Keratinocyte (primary cell): ENCODE results near the gene C1orf216. TPM values are rescaled to one million over a fixed set of nuclear protein-coding genes. Genes with fewer than 3 reads are reported as not detected.
A peak's percentile ranks its signal among the peaks of the same experiment; 100 is the strongest.

Source experiments
- DNase-seq: peaks from one replicate; pipeline ENCODE4 v3.0.0-alpha.2; 2011; ENCODE audit warnings: low read depth, missing footprints, low spot score
- FAIRE-seq: peaks from 2 replicates; lab custom pipeline; 2011; peaks lifted over from hg19 to GRCh38; lab: Jason Lieb, UNC
- H2AFZ ChIP-seq: 2 replicates; pipeline ENCODE4 v1.6.0; 2012; ENCODE audit warnings: low read length, control low read depth, inconsistent platforms; ENCODE audit not compliant: control insufficient read depth
- H3K27ac ChIP-seq: 2 replicates; pipeline ENCODE4 v1.5.1; 2011; ENCODE audit warnings: low read length; ENCODE audit not compliant: control insufficient read depth, insufficient read depth
- H3K27me3 ChIP-seq: 3 replicates; pipeline ENCODE4 v1.6.0; 2011; ENCODE audit warnings: low read length; ENCODE audit not compliant: control insufficient read depth, insufficient read depth; ENCODE audit errors: extremely low read depth
- H3K36me3 ChIP-seq, 2 experiments: 2 replicates in 1 of 2; 3 replicates in 1 of 2; pipeline ENCODE4 v1.5.1; 2011; ENCODE audit warnings: low read length in 2 of 2, mild to moderate bottlenecking in 1 of 2; ENCODE audit not compliant: control insufficient read depth in 2 of 2, insufficient read depth in 2 of 2; ENCODE audit errors: extremely low read depth in 1 of 2
- H3K4me1 ChIP-seq: 3 replicates; pipeline ENCODE4 v1.5.1; 2011; ENCODE audit warnings: low read length; ENCODE audit not compliant: control insufficient read depth, insufficient read depth; ENCODE audit errors: extremely low read depth
- H3K4me2 ChIP-seq: 3 replicates; pipeline ENCODE4 v1.6.0; 2011; ENCODE audit warnings: low read depth, low read length; ENCODE audit not compliant: control insufficient read depth, insufficient read depth; ENCODE audit errors: extremely low read depth
- H3K4me3 ChIP-seq, 3 experiments: fragments of 200-600 bp in 1 of 3; sonication (generic) in 1 of 3; 2 replicates in 2 of 3; 3 replicates in 1 of 3; pipeline ENCODE4 v1.5.1; 2011 to 2016; ENCODE audit warnings: low read length in 3 of 3, mild to moderate bottlenecking in 3 of 3, control low read depth in 2 of 3, inconsistent platforms in 1 of 3, low read depth in 1 of 3, mixed read lengths in 1 of 3, mixed run types in 1 of 3, moderate library complexity in 1 of 3; ENCODE audit not compliant: control insufficient read depth in 2 of 3, insufficient read depth in 2 of 3; ENCODE audit errors: extremely low read depth in 1 of 3
- H3K79me2 ChIP-seq: 2 replicates; pipeline ENCODE4 v1.6.0; 2012; ENCODE audit warnings: low read length; ENCODE audit not compliant: control insufficient read depth, insufficient read depth
- H3K9ac ChIP-seq: 3 replicates; pipeline ENCODE4 v1.6.0; 2011; ENCODE audit warnings: low read length; ENCODE audit not compliant: control insufficient read depth, insufficient read depth; ENCODE audit errors: extremely low read depth
- H3K9me1 ChIP-seq: 3 replicates; pipeline ENCODE4 v1.6.0; 2011; ENCODE audit warnings: low read length; ENCODE audit not compliant: control insufficient read depth, insufficient read depth; ENCODE audit errors: extremely low read depth
- H3K9me3 ChIP-seq: 2 replicates; pipeline ENCODE4 v1.5.1; 2012; ENCODE audit warnings: low read depth, low read length; ENCODE audit not compliant: control insufficient read depth
- H4K20me1 ChIP-seq: 3 replicates; pipeline ENCODE4 v1.6.0; 2011; ENCODE audit warnings: low read length; ENCODE audit not compliant: control insufficient read depth, insufficient read depth; ENCODE audit errors: extremely low read depth
- EZH2 ChIP-seq: IDR thresholded peaks from one replicate; pipeline ENCODE4 v1.6.1; 2012; ENCODE audit warnings: inconsistent platforms, mild to moderate bottlenecking, low read length, moderate library complexity
- dilution Hi-C: fragments of 300-500 bp; cut with MboI; formaldehyde crosslinking; loops from one replicate; pipeline ENCODE4 v1.7.0; 2020; ENCODE audit warnings: low sequenced_read_pairs; ENCODE audit not compliant: extremely low pct_ligation_motif_present
- polyA plus RNA-seq, 5 experiments: library from polyadenylated mRNA; depleted of rRNA in 3 of 5; stranded (reverse) in 3 of 5; stranded (forward) in 1 of 5; unstranded in 1 of 5; fragments of >200 nt; gene quantifications; 1 replicate in 1 of 5; 2 replicates in 3 of 5; 3 replicates in 1 of 5; pipeline versions ENCODE4 v1.2.1 to v1.2.3, GENCODE V29; 2011 to 2012; ENCODE audit warnings: missing spikeins in 2 of 5, low read depth in 1 of 5, low replicate concordance in 1 of 5
- TF ChIP-seq, protein P1 (sequence below), 3 experiments: IDR thresholded peaks in 1 of 3; conservative IDR thresholded peaks in 1 of 3; optimal IDR thresholded peaks in 1 of 3; 2 replicates in 2 of 3; 3 replicates in 1 of 3; pipeline versions ENCODE3 to v1.5.1; 2011; ENCODE audit warnings: low read length in 3 of 3, mild to moderate bottlenecking in 3 of 3, moderate library complexity in 2 of 3, control low read depth in 1 of 3, inconsistent platforms in 1 of 3; ENCODE audit not compliant: insufficient read depth in 2 of 3; ENCODE audit errors: extremely low read depth in 1 of 3

The C1orf216 gene
- polyA plus RNA-seq, 1 donor (not counting 4 experiments of a cell fraction or from before 2014, with no cell fraction given): 10.0 TPM

- no peaks in the 10 kb centered on the region for H3K27me3 ChIP-seq
- TF ChIP-seq, protein P1, sequence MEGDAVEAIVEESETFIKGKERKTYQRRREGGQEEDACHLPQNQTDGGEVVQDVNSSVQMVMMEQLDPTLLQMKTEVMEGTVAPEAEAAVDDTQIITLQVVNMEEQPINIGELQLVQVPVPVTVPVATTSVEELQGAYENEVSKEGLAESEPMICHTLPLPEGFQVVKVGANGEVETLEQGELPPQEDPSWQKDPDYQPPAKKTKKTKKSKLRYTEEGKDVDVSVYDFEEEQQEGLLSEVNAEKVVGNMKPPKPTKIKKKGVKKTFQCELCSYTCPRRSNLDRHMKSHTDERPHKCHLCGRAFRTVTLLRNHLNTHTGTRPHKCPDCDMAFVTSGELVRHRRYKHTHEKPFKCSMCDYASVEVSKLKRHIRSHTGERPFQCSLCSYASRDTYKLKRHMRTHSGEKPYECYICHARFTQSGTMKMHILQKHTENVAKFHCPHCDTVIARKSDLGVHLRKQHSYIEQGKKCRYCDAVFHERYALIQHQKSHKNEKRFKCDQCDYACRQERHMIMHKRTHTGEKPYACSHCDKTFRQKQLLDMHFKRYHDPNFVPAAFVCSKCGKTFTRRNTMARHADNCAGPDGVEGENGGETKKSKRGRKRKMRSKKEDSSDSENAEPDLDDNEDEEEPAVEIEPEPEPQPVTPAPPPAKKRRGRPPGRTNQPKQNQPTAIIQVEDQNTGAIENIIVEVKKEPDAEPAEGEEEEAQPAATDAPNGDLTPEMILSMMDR (optimal IDR thresholded peaks at IDR 0.05 in 1 of 3, IDR thresholded peaks at IDR 0.05 in 1 of 3, conservative IDR thresholded peaks at IDR 0.05 in 1 of 3; ENCODE audit: extremely low read depth in 1 of 3, insufficient read depth in 2 of 3, low read length in 3 of 3): peak; percentile 89 to 94 (median 93)
- TF ChIP-seq EZH2: no peak
- dilution Hi-C loops: no loop called here
- no peaks in the 10 kb centered on the region for H3K79me2 ChIP-seq
- H3K27ac ChIP-seq: no peak overlapping the region
- no peaks in the 10 kb centered on the region for H4K20me1 ChIP-seq
- no peaks in the 10 kb centered on the region for H3K4me1 ChIP-seq
- peaks cover 0 to 4% of the 10 kb centered on the region in 2 experiments for H3K36me3 ChIP-seq
- no peak overlapping the region for H3K4me2 ChIP-seq
- H3K9ac ChIP-seq: no peak overlapping the region
- FAIRE-seq (peak; percentile 89), DNase-seq (no peak)
- no peaks in the 10 kb centered on the region for H3K9me3 ChIP-seq
- no peak overlapping the region for H3K4me3 ChIP-seq
- H2AFZ ChIP-seq: no peak overlapping the region
- no peaks in the 10 kb centered on the region for H3K9me1 ChIP-seq
Measured at GRCh38 chr1:35726450-35727433, 8.1 kb upstream of the C1orf216 start.

DNA sequence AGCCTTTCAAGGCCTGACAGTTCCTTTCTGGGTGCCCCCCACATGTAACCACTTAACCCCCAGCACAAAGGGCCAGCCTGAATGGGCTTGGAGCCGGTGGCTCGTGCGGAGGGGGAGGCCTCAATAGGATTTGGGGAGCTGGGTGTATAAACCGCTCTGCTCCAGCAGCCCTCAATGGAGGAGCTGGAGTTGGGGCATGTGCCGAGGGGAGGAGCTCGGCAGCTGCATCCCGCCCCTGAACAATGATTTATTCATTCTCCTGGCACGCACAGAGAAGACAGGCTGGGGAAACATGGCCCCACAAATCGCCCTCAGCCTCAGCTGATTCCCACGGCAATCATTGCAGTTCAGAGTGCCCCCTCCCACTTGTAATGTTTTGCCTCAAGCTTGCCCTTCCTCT is 6.9 kb upstream of the C1orf216 start:
- H3K36me3 ChIP-seq: peaks cover 0 to 4% of the 10 kb centered on the region in 2 experiments
- H3K9me3 ChIP-seq: no peaks in the 10 kb centered on the region
- H3K4me3 ChIP-seq: no peak overlapping the region
- peak overlapping the region; percentile 43 for H2AFZ ChIP-seq
- H3K4me1 ChIP-seq: no peaks in the 10 kb centered on the region
- FAIRE-seq (no peak), DNase-seq (no peak)
- no peak overlapping the region for H3K9ac ChIP-seq
- dilution Hi-C loops: no loop called here
- H3K9me1 ChIP-seq: no peaks in the 10 kb centered on the region
- H3K27ac ChIP-seq: no peak overlapping the region
- H4K20me1 ChIP-seq: no peaks in the 10 kb centered on the region
- TF ChIP-seq EZH2: no peak
- TF ChIP-seq, protein P1 (optimal IDR thresholded peaks at IDR 0.05 in 1 of 3, IDR thresholded peaks at IDR 0.05 in 1 of 3, conservative IDR thresholded peaks at IDR 0.05 in 1 of 3; ENCODE audit: extremely low read depth in 1 of 3, insufficient read depth in 2 of 3, low read length in 3 of 3): no peak
- peak overlapping the region; percentile 22 for H3K4me2 ChIP-seq
- H3K79me2 ChIP-seq: no peaks in the 10 kb centered on the region
- no peaks in the 10 kb centered on the region for H3K27me3 ChIP-seq
